Measurements from ENCODE around the gene IZUMO4. TPM values are rescaled to one million over a fixed set of nuclear protein-coding genes. Genes with fewer than 3 reads are reported as not detected.
"Not testable (repeated sequence)": the region's sequence is repeated elsewhere in the genome, so short reads cannot be mapped to it uniquely, and the experiment has no call there.

Gene IZUMO4
- total RNA-seq, 1 donor from 2014 or later, result 5.2 TPM

DNA sequence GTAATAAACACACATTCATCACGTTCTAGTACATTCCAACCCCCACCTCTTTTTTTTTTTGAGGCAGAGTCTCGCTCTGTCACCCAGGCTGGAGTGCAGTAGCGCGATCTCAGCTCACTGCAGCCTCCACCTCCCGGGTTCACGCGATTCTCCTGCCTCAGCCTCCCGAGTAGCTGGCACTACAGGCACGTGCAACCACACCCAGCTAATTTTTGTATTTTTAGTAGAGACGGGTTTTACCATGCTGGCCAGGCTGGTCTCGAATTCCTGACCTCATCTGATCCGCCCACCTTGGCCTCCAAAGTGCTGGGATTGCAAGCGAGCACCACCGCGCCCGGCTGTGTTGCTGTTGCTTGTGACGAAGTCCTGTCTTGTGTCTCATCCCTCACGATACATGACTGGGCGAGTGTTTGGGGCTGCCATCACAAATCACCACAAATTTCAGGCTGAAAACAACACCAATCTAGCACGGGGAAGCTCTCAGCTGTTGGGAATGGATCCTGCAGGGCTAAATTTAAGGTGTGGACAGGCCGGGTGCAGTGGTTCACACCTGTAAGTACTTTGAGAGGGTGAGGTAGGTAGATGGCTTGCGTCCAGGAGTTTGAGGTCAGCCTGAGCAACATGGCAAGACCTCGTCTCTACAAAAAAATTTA is 16.3 kb upstream of the IZUMO4 start:
- ATAC-seq, result no peak
- DNase-seq (ENCODE audit: low spot score), result no peak

DNA sequence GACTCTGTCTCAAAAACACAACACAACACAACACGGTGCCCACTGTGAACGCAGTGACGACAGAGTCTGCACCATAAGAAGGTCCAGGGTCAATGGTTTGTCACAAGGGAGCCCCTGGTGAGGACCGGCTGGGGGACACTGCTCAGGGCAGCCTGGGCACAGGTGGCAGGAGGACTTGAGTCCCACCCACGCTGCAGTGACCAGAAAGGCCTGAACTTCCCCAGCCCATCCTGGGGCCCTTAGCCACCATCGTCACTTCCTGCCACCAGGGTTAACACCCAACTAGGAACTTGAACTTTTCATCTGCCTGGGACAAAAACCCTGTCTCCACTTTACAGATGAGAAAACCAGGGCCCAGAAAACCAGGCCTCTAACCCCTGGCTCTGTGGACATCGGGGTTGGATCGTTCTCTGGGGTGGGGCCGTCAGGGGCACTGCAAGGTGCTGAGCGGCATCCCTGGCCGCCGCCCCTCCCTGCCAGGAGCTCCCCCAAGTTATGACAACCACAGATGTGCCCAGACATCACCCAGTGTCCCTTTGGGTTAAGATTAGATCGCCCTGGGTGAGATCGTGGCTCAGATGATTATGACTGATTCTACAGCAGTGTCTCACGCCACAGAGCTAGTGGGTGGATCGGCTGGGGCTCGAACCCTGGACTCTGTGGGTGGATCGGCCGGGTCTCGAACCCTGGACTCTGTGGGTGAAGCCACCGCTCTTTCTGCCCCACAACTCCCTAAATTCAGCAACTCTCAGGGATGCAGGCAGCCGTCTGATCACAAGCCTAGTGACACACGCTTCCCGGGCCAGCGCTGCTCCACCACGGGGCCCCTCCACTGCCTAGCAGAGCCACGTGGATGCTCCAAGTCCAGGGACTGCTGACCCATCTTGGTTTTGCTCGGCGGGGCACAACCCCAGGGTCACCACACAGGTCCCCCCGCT is 14.6 kb upstream of the IZUMO4 start:
- ATAC-seq, result peak; percentile 16
- DNase-seq (ENCODE audit: low spot score), result no peak

DNA sequence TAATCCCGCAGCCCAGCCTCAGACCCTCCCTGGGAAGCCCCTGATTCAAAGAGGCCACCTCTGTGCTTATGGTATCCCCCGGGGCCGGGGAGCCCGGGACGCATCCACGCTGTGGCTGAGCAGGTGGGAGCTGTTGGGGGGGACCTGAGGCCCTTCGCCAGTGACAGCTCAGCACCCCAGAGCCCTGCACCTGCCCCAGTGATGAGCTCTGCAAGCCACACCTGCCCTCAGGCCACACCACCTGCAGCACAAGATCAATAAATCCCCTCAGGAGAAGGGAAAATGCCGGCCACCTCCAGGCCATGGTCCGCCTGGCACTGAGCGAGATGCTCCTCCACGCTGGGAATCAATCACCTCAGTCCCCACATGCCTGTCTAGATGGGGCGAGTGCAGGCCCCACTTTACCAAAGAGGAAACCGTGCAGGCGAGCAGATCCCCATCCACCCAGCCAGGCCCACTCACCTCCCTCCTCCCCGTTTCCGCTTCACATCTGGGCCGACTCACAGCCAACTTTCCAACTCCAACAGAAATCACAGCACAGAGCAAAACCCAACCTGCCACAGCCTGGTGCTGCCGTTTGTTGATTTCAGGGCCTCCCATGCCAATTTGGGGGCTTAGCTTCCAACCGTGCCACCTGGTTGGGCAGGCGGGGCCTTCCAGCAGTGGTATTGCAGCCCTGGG is 13.4 kb upstream of the IZUMO4 start:
- no peak for ATAC-seq
- DNase-seq (ENCODE audit: low spot score), result no peak

DNA sequence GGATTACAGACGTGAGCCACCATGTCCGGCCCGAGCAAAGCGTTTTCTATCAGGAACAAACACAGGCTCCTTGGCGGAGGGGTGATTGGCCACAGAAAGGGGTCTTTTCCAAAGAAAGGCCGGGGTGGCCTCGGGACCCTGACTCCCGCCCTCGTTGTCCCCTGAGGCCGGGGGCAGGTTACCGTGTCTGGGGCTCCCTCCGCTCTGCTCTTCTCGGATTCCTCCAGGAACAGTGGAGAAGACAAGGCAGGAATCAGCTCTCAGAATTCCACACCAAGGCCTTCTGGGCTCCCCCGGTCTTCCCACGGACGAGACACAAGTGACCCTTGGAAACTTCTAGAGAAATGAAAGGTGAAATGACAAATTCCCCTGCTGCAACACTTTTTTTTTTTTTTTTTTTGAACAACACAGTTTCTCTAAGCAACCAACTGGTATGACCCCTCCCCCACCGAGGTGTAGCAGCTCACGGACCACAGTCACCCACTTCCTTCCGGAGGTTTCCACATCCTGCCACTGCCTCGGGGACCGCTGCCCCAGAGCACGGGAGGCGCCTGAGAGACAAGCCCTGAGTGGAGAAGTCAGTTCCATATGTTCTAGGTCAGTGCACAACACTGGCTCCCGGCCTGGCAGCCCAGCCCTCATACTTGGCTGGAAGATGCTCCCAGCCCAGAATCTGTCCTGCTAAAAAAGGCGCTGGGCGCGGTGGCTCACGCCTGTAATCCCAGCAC is 11.6 kb upstream of the IZUMO4 start:
- ATAC-seq, result peak; percentile 49
- no peak for DNase-seq (ENCODE audit: low spot score)

DNA sequence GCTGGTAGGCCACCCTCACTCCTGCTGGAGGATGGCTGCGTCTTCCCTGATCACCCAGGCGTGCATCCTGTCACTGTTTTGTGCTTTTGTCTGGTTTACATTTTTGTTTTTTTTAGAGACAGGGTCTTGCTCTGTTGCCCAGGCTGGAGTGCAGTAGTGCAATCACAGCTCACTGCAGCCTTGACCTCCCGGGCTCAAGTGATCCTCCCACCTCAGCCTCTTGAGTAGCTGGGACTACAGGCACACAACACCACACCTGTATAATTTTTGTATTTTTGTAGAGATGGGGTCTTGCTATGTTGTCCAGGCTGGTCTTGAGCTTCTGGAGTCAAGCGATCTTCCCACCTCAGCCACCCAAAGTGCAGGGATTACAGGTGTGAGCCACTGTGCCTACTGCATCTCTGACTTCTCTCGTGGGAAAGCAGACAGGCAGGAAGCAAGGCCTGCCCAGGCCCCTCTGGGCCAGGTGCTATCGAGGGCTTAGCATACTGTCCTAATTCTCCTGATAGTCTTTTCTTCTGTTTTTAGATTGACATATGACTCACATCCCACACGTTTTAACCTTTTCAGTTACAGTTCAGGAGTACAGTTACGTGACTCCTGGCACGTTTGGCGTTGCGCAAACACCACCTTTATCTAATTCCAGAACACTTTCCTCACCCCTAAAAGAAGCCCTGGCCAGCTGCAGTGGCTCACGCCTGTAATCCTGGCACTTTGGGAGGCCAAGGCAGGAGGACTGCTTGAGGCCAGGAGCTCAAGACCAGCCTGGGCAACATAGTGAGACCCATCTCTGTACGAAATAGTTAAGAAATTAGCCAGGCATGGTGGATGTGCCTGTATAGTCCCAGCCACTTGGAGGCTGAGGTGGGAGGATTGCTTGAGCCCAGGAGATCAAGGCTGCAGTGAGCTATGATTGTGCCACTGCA is 9.8 kb upstream of the IZUMO4 start:
- not testable (repeated sequence) for DNase-seq (ENCODE audit: low spot score)
- peak; percentile 31 for ATAC-seq

DNA sequence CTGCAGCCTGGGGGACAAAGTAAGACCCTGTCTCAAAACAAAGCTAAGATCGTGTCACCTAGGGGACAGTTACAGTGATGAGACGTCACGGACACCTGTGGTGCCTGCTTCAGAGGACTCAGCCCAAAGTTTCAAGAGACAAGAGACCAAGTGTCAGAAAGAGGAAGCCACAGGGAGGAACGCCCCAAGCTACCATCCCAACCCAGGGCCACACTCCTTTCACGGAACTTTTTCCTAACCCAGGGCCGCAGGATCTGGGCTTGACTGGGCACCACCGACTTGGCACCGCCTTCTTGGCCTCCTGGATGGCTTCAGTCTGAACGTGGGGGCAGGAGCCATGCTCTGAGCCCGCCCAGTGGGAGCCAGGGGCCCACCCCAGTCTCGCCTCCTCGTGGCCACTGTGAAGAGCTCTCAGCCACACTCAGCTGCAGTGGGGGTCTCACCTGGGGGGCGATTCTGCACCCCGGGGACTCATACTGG is 9.1 kb upstream of the IZUMO4 start:
- DNase-seq (ENCODE audit: low spot score) (no peak), ATAC-seq (no peak)

DNA sequence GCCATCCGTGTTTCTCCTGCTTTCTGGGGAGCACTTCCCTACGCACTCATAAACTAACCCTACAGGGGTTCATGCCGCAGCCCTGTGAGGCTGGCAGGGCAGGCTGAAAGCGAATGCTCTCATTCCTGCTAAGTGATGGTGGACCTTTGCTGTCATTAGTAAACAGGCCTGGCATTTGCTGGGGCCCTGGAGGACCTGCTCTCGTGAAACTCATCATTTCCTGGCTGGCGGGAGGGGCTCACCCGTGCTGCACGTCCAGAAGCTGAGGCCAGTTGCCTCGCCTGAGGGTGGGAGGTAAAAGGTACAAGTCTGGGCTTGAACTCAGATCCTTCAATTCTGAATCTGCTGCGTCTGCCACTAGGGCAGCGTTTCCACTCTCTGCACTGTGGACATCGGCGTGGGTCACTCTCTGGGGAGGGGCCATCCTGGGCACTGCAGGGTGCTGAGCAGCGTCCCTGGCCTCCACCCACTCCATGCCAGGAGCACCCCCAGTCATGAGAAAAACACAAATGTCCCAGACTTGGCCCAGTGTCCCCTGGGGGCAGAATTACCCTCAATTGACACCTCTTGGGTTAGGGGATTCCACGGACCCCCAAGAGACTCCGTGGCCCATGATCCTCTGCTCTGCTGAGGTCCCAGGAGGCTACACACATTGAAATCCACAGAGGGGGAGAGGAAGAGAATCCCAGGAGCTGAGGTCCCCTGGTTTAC is 7.6 kb upstream of the IZUMO4 start:
- DNase-seq (ENCODE audit: low spot score), result no peak
- ATAC-seq, result no peak

DNA sequence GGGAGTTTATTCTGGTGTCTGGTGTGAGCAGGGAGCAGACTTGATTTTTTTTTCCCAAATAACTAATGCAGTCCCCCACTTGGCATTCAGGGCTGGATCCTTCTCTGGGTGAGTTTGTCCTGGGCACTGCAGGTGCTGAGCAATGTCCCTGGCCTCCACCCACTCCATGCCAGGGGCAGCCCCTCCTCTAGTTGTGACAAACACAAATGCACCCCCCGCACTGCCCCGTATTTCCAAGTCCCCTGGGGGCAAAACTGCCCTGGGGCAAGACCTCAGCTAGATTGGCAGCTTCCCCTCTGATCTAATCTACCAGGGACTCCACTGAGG is 7.0 kb upstream of the IZUMO4 start:
- DNase-seq (ENCODE audit: low spot score) (no peak), ATAC-seq (no peak)

DNA sequence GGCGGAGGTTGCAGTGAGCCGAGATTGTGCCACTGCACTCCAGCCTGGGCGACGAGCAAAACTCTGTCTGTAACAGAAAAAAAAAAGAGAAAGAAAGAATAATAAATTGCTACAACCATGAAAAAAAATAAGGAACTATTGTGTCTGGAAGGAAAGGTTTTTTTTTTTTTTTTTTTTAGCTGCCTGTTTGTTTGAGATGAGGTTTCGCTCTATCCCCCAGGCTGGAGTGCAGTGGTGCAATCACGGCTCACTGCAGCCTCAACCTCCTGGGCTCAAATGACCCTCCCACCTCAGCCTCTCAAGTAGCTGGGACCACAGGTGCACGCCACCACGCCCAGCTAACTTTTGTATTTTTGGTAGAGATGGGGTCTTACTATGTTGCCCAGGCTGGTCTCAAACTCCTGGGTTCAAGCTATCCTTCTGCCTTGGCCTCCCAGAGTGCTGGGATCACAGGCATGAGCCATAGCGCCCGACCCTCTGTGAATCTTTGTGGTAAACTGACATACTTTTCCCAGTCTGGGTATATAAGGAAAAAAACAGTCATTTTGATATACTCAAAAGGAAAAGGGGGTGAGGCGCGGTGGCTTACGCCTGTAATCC is 4.7 kb upstream of the IZUMO4 start:
- ATAC-seq; DNase-seq (ENCODE audit: low spot score): not testable (repeated sequence)

DNA sequence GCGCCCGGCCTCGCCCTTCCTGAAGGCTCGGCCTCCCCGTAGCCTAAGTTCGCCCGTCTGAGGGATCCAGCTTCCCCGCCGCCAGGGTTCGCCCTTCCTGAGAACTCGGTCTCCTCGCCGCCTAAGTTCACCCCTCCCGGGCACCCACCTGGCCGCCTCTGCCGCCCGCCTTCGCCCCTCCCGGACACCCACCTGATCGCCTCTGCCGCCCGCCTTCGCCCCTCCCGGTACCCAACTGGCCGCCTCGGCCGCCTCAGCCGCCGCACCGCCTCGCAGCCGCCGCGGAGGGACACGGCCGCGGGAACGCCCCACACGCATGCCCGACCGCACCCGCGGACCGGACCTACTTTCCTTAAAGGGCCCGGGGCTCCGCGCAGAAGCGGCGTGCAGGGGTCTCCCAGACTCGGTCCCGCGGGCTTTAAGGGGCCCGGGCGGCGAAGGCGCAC is 658 bp upstream of the IZUMO4 start, which contains the start of gene MOB3A:
Gene MOB3A, minus strand, starts transcription at position 293 of the 446 bp plus-strand sequence. CDS start 17,766 bp downstream, outside the sequence.
- no peak for DNase-seq (ENCODE audit: low spot score)
- peak; percentile 73 for ATAC-seq

DNA sequence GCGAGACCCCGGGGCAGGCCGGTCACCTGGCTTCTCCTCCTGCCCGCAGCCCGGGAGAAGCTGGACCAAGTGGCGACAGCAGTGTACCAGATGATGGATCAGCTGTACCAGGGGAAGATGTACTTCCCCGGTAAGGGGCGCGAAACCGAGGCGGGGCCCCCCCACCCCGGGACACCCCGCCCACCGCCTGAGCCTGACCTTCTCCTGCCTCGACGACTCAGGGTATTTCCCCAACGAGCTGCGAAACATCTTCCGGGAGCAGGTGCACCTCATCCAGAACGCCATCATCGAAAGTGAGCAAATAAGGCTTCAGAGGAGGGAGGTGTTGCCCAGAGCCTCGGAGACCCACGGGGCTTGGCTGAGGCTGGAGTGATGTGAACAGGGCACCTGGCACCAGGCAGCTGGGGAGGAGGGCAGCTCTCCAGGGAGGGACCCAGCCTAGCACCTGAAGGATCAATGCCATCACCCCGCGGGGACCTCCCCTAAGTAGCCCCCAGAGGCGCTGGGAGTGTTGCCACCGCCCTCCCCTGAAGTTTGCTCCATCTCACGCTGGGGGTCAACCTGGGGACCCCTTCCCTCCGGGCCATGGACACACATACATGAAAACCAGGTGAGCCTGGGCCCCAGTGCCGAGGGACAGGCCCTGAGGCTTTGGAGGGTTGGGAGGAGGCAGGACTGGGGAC is 629 bp downstream of the IZUMO4 start:
- no peak for ATAC-seq
- DNase-seq (ENCODE audit: low spot score), result peak; percentile 63

DNA sequence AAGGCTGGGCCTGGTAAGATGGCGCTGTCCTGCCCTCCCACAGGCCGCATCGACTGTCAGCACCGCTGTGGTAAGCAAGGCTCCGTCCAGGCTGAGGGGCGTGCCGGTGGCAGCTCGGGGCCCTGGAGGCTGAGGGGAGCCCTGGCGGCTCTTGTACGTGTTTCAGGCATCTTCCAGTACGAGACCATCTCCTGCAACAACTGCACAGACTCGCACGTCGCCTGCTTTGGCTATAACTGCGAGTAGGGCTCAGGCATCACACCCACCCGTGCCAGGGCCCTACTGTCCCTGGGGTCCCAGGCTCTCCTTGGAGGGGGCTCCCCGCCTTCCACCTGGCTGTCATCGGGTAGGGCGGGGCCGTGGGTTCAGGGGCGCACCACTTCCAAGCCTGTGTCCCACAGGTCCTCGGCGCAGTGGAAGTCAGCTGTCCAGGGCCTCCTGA is 1.2 kb downstream of the IZUMO4 start:
- DNase-seq (ENCODE audit: low spot score) (no peak), ATAC-seq (no peak)

DNA sequence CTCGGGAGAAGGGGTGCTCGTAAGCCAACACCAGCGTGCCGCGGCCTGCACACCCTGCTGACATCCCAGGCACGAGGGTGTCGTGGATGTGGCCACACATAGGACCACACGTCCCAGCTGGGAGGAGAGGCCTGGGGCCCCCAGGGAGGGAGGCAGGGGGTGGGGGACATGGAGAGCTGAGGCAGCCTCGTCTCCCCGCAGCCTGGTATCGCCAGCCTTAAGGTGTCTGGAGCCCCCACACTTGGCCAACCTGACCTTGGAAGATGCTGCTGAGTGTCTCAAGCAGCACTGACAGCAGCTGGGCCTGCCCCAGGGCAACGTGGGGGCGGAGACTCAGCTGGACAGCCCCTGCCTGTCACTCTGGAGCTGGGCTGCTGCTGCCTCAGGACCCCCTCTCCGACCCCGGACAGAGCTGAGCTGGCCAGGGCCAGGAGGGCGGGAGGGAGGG is 2.4 kb downstream of the IZUMO4 start:
- no peak for DNase-seq (ENCODE audit: low spot score)
- ATAC-seq, result no peak

DNA sequence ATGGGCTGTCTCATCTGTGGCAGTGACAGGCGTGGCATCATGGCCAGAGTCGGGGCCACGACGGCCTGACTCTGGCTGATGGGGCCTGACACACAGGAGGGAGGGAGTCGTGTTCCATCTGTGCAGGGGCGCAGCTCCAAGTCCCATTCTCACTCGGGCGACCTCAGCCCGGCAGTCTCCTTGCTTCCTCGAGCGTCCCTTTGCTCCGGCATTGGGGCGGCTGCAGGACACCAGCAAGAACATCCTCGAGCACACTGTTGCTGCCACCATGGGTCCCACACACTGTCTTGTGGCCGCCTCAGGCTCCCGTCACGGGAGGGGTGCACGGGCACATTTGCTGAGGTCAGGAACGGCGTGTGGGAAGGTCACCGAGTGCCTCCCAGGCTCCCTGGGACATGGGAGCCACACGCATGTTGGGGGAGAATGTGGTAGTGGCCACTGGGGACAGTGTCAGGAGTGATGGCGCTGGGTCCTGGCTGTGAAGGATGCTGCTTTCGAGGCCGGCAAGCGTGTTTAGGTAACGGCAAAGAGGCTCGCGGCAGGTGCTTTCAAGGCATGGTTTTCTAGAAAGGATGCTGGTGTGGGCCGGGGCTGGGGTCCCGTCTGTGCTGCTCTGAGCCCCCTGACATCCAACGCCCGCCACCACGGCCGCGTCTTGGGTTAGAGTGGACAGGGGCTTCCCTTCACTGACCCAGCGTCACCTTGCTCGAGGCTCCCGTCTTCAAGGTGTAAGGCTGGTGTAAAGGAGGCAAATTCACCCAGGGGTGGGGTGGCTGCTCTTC is 3.4 kb downstream of the IZUMO4 start:
- DNase-seq (ENCODE audit: low spot score) (no peak), ATAC-seq (no peak)

DNA sequence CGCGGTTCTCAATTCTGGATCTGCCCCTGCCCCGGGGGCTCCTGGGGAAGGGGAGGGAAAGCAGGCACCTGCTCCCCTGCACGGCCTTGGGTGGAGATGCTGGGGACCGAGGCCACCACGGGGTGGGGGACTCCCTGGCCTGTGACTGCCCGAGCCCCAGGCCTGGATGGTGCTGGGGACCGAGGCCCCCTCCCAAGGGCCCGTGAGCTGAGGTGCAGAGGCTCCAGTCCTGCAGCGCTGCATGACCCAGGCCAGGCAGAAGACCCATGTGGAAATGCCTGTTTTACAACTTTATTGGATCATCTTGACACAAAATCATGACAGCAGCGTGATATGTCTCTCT is 4.0 kb downstream of the IZUMO4 start:
- DNase-seq (ENCODE audit: low spot score) (no peak), ATAC-seq (no peak)

DNA sequence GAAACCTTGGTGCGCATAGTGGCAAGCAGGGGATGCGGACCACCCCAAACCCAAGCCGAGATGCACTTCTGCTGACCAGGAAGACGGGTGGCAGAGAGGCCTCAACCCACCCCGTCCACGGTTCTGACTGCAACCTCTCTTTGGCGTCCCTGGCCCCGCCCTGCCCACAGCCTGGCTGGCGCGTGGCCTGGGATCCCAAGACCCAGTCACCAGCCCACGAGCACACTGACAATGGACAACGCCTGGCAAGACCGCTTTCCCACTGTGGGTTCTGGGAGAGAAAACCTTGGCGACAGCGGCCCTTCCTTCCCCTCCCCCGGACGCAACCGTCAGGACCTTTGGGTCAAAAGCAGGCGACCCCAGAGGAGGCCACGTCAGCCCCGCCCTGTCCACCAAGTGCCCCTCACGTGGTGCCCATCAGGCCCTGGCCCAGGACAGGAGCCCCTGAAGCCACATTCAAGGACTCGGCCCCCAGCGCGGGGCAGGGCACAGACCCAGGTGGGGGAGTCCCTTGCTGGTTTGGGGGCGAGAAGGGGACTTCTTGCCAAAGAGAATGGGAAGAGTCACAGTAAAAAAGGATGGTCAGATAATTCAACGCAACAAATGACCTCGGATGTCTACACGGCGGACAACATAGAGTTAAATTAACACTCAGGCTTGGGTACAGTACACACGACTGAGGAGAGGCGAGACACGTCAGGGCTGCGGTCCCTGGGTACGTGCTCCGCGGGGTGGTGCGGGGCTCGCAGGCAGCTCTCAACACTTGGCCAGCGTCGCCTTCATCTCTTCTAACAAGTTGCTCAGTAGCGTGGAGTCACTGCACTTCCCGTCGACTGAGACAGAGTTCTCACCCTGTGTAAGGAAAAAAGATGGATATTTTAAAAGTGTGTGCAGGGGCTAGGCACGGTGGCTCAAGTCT is 5.0 kb downstream of the IZUMO4 start:
- DNase-seq (ENCODE audit: low spot score), result no peak
- ATAC-seq, result no peak

Data from left lobe of liver (tissue), 2 donors.